IMR-90 (cell line): ENCODE measurements around the gene ELMOD3. TPM values are rescaled to one million over a fixed set of nuclear protein-coding genes. Genes with fewer than 3 reads are reported as not detected.
A peak's percentile ranks its signal among the peaks of the same experiment; 100 is the strongest.

Source experiments
- ATAC-seq: fragments of 200-7000 bp; cut with Tn5 transposase; 2 replicates; pipeline ENCODE4 v1.9.1; 2020; ENCODE audit warnings: low read depth, mild to moderate bottlenecking, moderate library complexity
- BruUV-seq: library from RNA; stranded (reverse); fragments of 400-500 nt; replicated peaks from 2 replicates; lab custom pipeline; 2021; lab: Mats Ljungman, UMichigan
- CTCF ChIA-PET: fragments of 300-600 bp; formaldehyde crosslinking; extraction: SDS; loops from one replicate; lab custom pipeline; 2021; ENCODE audit warnings: antibody characterized with exemption; lab: Yijun Ruan, JAX
- POLR2A ChIA-PET: fragments of 300-600 bp; sonication (Branson Sonifier 250); formaldehyde crosslinking; loops from one replicate; lab custom pipeline; 2022; ENCODE audit warnings: antibody characterized with exemption; ENCODE audit not compliant: unreplicated experiment; lab: Charles Lee
- DNase-seq: peaks from one replicate; pipeline ENCODE4 v3.0.0; 2013
- H2AFZ ChIP-seq: replicated peaks from 2 replicates; pipeline ENCODE3; 2013; ENCODE audit warnings: low read length, mild to moderate bottlenecking; ENCODE audit not compliant: poor library complexity
- H2AK5ac ChIP-seq: 2 replicates; pipeline ENCODE4 v1.6.1; 2013; ENCODE audit warnings: low read depth, low read length, inconsistent platforms
- H2AK9ac ChIP-seq: replicated peaks from 2 replicates; pipeline ENCODE3; 2013; ENCODE audit warnings: mild to moderate bottlenecking, low read depth, low read length, moderate library complexity; ENCODE audit not compliant: poor library complexity
- H2BK120ac ChIP-seq: 2 replicates; pipeline ENCODE4 v1.6.1; 2013; ENCODE audit warnings: low read depth, low read length, inconsistent platforms
- H2BK15ac ChIP-seq: 3 replicates; pipeline ENCODE4 v1.6.1; 2013; ENCODE audit warnings: low read depth, low read length, inconsistent platforms
- H2BK20ac ChIP-seq: 2 replicates; pipeline ENCODE4 v1.6.1; 2013; ENCODE audit warnings: low read depth, mild to moderate bottlenecking, inconsistent platforms, low read length, moderate library complexity
- H2BK5ac ChIP-seq: 2 replicates; pipeline ENCODE4 v1.6.1; 2013; ENCODE audit warnings: mild to moderate bottlenecking, low read depth, low read length, inconsistent platforms; ENCODE audit not compliant: poor library complexity, severe bottlenecking
- H3K14ac ChIP-seq: replicated peaks from 2 replicates; pipeline ENCODE4 v1.6.1; 2013; ENCODE audit warnings: low read depth, low read length, inconsistent platforms
- H3K18ac ChIP-seq: 2 replicates; pipeline ENCODE4 v1.6.1; 2013; ENCODE audit warnings: low read depth, low read length, control low read depth
- H3K23ac ChIP-seq: 2 replicates; pipeline ENCODE4 v1.6.1; 2013; ENCODE audit warnings: low read depth, low read length, inconsistent platforms
- H3K27ac ChIP-seq: 2 replicates; pipeline ENCODE4 v1.5.1; 2013; ENCODE audit warnings: mild to moderate bottlenecking, control low read depth, low read length; ENCODE audit not compliant: insufficient read depth
- H3K27me3 ChIP-seq: 2 replicates; pipeline ENCODE4 v1.6.1; 2013; ENCODE audit warnings: low read length; ENCODE audit not compliant: control insufficient read depth, insufficient read depth
- H3K36me3 ChIP-seq: 2 replicates; pipeline ENCODE4 v1.6.1; 2013; ENCODE audit warnings: low read length, mixed read lengths; ENCODE audit not compliant: control insufficient read depth, insufficient read depth
- H3K4ac ChIP-seq: 2 replicates; pipeline ENCODE4 v1.6.1; 2013; ENCODE audit warnings: low read depth, low read length, inconsistent platforms
- H3K4me1 ChIP-seq: 2 replicates; pipeline ENCODE4 v1.6.1; 2013; ENCODE audit warnings: low read length, mixed read lengths; ENCODE audit not compliant: control insufficient read depth, insufficient read depth
- H3K4me2 ChIP-seq: 2 replicates; pipeline ENCODE4 v1.6.1; 2013; ENCODE audit warnings: low read depth, mild to moderate bottlenecking, control low read depth, low read length, moderate library complexity
- H3K4me3 ChIP-seq: 2 replicates; pipeline ENCODE4 v1.5.1; 2013; ENCODE audit warnings: low read depth, mild to moderate bottlenecking, control low read depth, low read length, moderate library complexity; ENCODE audit not compliant: insufficient read depth
- H3K56ac ChIP-seq: 2 replicates; pipeline ENCODE4 v1.6.1; 2013; ENCODE audit warnings: low read length, inconsistent platforms; ENCODE audit not compliant: insufficient read depth; ENCODE audit errors: extremely low read depth
- H3K79me1 ChIP-seq, 2 experiments: 2 replicates each; pipeline ENCODE4 v1.6.1; 2013; ENCODE audit warnings: low read length in 2 of 2, inconsistent platforms in 1 of 2, low read depth in 1 of 2
- H3K9ac ChIP-seq: 2 replicates; pipeline ENCODE4 v1.6.1; 2013; ENCODE audit warnings: low read depth, low read length, control low read depth
- H3K9me1 ChIP-seq: 2 replicates; pipeline ENCODE4 v1.6.1; 2013; ENCODE audit warnings: low read length, inconsistent platforms; ENCODE audit not compliant: insufficient read depth
- H3K9me3 ChIP-seq: 2 replicates; pipeline ENCODE4 v1.6.1; 2013; ENCODE audit warnings: low read length; ENCODE audit not compliant: control insufficient read depth, insufficient read depth
- H4K20me1 ChIP-seq: 2 replicates; pipeline ENCODE4 v1.6.1; 2013; ENCODE audit warnings: low read length, inconsistent platforms; ENCODE audit not compliant: insufficient read depth
- H4K5ac ChIP-seq: 2 replicates; pipeline ENCODE4 v1.6.1; 2013; ENCODE audit warnings: mild to moderate bottlenecking, low read depth, low read length, control low read depth
- H4K8ac ChIP-seq, 2 experiments: 2 replicates each; pipeline ENCODE4 v1.6.1; 2013; ENCODE audit warnings: low read depth in 2 of 2, low read length in 2 of 2, control low read depth in 1 of 2, inconsistent platforms in 1 of 2
- H4K91ac ChIP-seq: 2 replicates; pipeline ENCODE4 v1.6.1; 2013; ENCODE audit warnings: low read depth, low read length, inconsistent platforms; ENCODE audit not compliant: insufficient read depth
- BHLHE40 ChIP-seq: fragments of 150-350 bp; IDR thresholded peaks from 2 replicates; pipeline ENCODE4 v1.6.1; 2016; ENCODE audit warnings: mild to moderate bottlenecking, low read depth, low read length
- CEBPB ChIP-seq: IDR thresholded peaks from 2 replicates; pipeline ENCODE4 v1.6.1; 2012; ENCODE audit warnings: low read depth, low read length, improper control_type of control experiment
- CHD1 ChIP-seq: IDR thresholded peaks from 2 replicates; pipeline ENCODE4 v1.6.1; 2012; ENCODE audit warnings: low read depth, low read length, improper control_type of control experiment
- FOS ChIP-seq: fragments of 150-350 bp; IDR thresholded peaks from 2 replicates; pipeline ENCODE4 v1.6.1; 2016; ENCODE audit warnings: low read depth, low read length
- MAFK ChIP-seq: IDR thresholded peaks from 2 replicates; pipeline ENCODE4 v1.6.1; 2012; ENCODE audit warnings: low read depth, low read length, improper control_type of control experiment
- MXI1 ChIP-seq: IDR thresholded peaks from 2 replicates; pipeline ENCODE4 v1.6.1; 2012; ENCODE audit warnings: low read depth, mild to moderate bottlenecking, low read length, moderate library complexity, borderline replicate concordance
- POLR2A ChIP-seq: IDR thresholded peaks from 2 replicates; pipeline ENCODE4 v1.6.1; 2012; ENCODE audit warnings: mild to moderate bottlenecking, low read depth, low read length
- RCOR1 ChIP-seq: IDR thresholded peaks from 2 replicates; pipeline ENCODE4 v1.6.1; 2012; ENCODE audit warnings: mild to moderate bottlenecking, low read length, improper control_type of control experiment; ENCODE audit not compliant: insufficient replicate concordance
- RFX5 ChIP-seq: IDR thresholded peaks from 2 replicates; pipeline ENCODE4 v1.8.0; 2012; ENCODE audit warnings: low read depth, mild to moderate bottlenecking, low read length, moderate library complexity
- SMC3 ChIP-seq: fragments of 150-350 bp; IDR thresholded peaks from 2 replicates; pipeline ENCODE4 v1.6.1; 2016; ENCODE audit warnings: low read depth, mild to moderate bottlenecking, antibody characterized with exemption, low read length, moderate library complexity
- whole genome bisulfite sequencing, 2 experiments: methylation state at CpG; one replicate each; pipeline versions ENCODE4 v1.1.5 to v1.1.7; 2013; ENCODE audit warnings: missing lambda C conversion rate in 2 of 2; ENCODE audit not compliant: insufficient read length in 1 of 2; ENCODE audit errors: extremely low coverage in 2 of 2; 5-methylcytosine and 5-hydroxymethylcytosine counted together
- dilution Hi-C: fragments of 300-500 bp; cut with HindIII; formaldehyde crosslinking; loops from one replicate; pipeline ENCODE4 v1.14.3; 2018; ENCODE audit warnings: low sequenced_read_pairs; ENCODE audit not compliant: unreplicated experiment
- in situ Hi-C: fragments of 300-500 bp; cut with MboI; formaldehyde crosslinking; loops from 3 replicates; pipeline ENCODE4 v1.14.3; 2019; ENCODE audit warnings: low sequenced_read_pairs, inconsistent platforms, mixed read lengths
- intact Hi-C: fragments of 100-400 bp; cut with micrococcal nuclease; formaldehyde crosslinking; loops from 2 replicates; pipeline ENCODE4 v1.10.0; 2022
- polyA plus RNA-seq, 3 experiments: library from polyadenylated mRNA; depleted of rRNA; stranded (reverse); fragments of >200 nt; gene quantifications; 2 replicates each; pipeline ENCODE4 v1.2.3, GENCODE V29; 2012; ENCODE audit warnings: low replicate concordance in 1 of 3
- total RNA-seq: library from RNA; depleted of rRNA; stranded (reverse); fragments of >200 nt; gene quantifications from 2 replicates; pipeline ENCODE4 v1.2.3, GENCODE V29; 2012

ELMOD3 gene
- total and polyA plus RNA-seq, 2 of the 4 experiments (the other 2 are of a cell fraction), result 13.1 to 20.7 TPM

DNA sequence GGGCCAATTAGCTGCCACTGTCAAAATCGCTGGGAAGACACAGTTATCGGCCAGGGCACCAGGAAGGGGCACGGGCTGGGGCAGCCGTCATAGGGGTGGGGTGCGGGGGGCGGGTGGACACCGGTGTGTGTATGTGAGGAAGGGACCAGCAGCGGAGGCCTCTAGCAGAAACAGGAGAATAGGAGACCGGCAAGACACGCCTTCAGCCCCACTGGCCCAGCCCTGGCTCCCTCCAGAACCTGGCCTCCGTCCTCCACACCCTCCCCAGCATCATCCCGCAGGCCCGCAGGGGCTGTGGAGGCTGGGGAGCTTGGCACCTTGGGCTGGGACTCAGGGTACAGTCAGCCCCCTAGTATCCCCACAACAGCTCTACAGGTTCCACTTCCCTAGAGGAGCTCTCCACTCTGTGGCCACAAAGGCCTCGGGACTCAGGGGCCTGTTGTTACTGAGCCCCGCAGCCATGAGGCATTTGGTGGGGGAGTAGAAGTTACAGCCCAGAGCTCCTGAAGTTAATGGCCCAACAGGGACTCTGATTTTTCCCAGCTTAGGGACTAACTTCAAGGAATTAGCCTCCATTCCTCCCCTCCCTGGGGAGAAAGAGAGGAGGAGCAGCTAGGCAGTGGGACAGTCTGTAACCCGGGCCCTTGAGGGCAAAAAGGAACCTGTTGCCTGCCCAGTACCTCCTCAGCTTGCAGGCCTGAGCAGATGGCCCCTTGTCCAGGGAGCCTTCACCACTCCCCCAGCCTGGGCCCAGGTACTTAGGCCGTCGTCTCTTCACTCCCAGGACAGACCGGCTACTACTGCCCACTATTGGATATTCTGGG lies 83.8 kb downstream of the ELMOD3 start:
- Histone ChIP-seq H4K8ac (peak overlapping the region; percentile 87 to 97), H3K23ac (peak overlapping the region; percentile 72), H2AK9ac (peak overlapping the region; percentile 95), H2BK120ac (peak overlapping the region; percentile 92), H3K36me3 (no peaks in the 10 kb centered on the region), H3K18ac (peak overlapping the region; percentile 97), H3K79me1 (peaks cover 0 to 10% of the 10 kb centered on the region in 2 experiments; a peak in 1 of 4 replicates), H3K14ac (peak overlapping the region; percentile 95), H4K20me1 (no peaks in the 10 kb centered on the region), H4K5ac (peak overlapping the region; percentile 99), H4K91ac (peak overlapping the region; percentile 90), H3K4me3 (peak overlapping the region; percentile 29; the same call in 1 of the 2 replicates), H2BK20ac (peak overlapping the region; percentile 73; the same call in 1 of the 2 replicates), H3K9me3 (no peaks in the 10 kb centered on the region), H3K4ac (peak overlapping the region; percentile 99), H2BK15ac (peak overlapping the region; percentile 57; the same call in 2 of the 3 replicates), H2AK5ac (peak overlapping the region; percentile 87), H3K4me1 (peaks cover 23% of the 10 kb centered on the region), H3K56ac (peak overlapping the region; percentile 40), H3K9ac (peak overlapping the region; percentile 74), H2AFZ (peak overlapping the region; percentile 94), H3K4me2 (peak overlapping the region; percentile 92), H3K27ac (peak overlapping the region; percentile 79), H3K27me3 (no peaks in the 10 kb centered on the region), H3K9me1 (peaks cover 23% of the 10 kb centered on the region; the same call in 1 of the 2 replicates), H2BK5ac (peak overlapping the region; percentile 83)
- in situ Hi-C loops, result no loop called here
- BruUV-seq, result no TSS peak
- CTCF ChIA-PET, result no interaction called here
- DNase-seq, result no peak
- intact Hi-C loops, result no loop called here
- POLR2A ChIA-PET, result interaction anchor here (0.6 to 2.0 kb wide), 4 partner anchors 10 to 107 kb away, joined by 3 to 14 read pairs (median 7); partner anchors contain the start of gene MAT2A
- dilution Hi-C loops, result no loop called here
- TF ChIP-seq SMC3 (no peak), CEBPB (no peak), BHLHE40 (no peak), MAFK (no peak), FOS (no peak), POLR2A (no peak), RCOR1 (no peak), MXI1 (no peak), CHD1 (no peak), RFX5 (no peak)
- peak; percentile 2; the same call in 1 of the 2 replicates for ATAC-seq
- WGBS, 2 experiments, result no CpG with 5 or more reads among the region's 19 CpGs
